ENCODE measurements around the gene KMT5B. TPM values are rescaled to one million over a fixed set of nuclear protein-coding genes. Genes with fewer than 3 reads are reported as not detected.

The KMT5B gene
- total and polyA plus RNA-seq, 2 donors (not counting 1 experiment from before 2014, with no cell fraction given), result 13.0 to 24.3 TPM

DNA sequence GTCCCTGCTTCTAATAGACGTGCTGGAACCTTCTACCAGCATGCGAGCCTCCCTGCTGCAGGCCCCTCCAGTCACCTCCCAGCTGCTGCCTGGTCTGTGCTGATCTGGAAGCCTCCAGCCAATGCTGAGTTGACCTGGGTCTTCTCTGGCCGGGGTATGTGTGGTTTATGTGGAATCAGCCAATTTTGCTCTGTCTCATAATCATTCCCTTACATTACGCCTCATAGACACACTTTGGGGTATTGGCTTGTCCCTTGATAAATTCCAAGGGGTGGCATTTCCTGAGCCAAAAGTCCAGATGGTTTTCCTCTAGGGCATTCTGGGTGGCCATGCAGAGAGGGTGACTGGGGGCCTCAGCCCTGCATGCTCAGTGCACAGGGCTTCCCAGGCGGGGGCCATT, 8.3 kb upstream of the KMT5B start:
- TF ChIP-seq, protein P1, sequence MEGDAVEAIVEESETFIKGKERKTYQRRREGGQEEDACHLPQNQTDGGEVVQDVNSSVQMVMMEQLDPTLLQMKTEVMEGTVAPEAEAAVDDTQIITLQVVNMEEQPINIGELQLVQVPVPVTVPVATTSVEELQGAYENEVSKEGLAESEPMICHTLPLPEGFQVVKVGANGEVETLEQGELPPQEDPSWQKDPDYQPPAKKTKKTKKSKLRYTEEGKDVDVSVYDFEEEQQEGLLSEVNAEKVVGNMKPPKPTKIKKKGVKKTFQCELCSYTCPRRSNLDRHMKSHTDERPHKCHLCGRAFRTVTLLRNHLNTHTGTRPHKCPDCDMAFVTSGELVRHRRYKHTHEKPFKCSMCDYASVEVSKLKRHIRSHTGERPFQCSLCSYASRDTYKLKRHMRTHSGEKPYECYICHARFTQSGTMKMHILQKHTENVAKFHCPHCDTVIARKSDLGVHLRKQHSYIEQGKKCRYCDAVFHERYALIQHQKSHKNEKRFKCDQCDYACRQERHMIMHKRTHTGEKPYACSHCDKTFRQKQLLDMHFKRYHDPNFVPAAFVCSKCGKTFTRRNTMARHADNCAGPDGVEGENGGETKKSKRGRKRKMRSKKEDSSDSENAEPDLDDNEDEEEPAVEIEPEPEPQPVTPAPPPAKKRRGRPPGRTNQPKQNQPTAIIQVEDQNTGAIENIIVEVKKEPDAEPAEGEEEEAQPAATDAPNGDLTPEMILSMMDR (conservative IDR thresholded peaks at IDR 0.05 in 1 of 2, IDR thresholded peaks at IDR 0.05 in 1 of 2; ENCODE audit: low read depth in 1 of 2, low read length in 2 of 2), result no peak
- no peak for TF ChIP-seq EZH2 (IDR thresholded peaks at IDR 0.05; ENCODE audit: low read length, missing control alignments)
- Histone ChIP-seq H3K9me3 (ENCODE audit: control insufficient read depth, insufficient read depth, low read depth, low read length) (no peaks in the 10 kb centered on the region), H3K27me3 (ENCODE audit: control insufficient read depth, insufficient read depth, low read length) (no peaks in the 10 kb centered on the region), H3K27ac (ENCODE audit: insufficient read depth, low read length) (no peak overlapping the region), H3K4me3 (replicated peaks in 1 of 4; ENCODE audit: control extremely low read depth in 1 of 4, insufficient read depth in 1 of 4, low read depth in 3 of 4, low read length in 4 of 4) (no peak overlapping the region), H4K20me1 (ENCODE audit: control insufficient read depth, extremely low read depth, insufficient read depth, low read length) (no peaks in the 10 kb centered on the region), H3K36me3 (ENCODE audit: control insufficient read depth, insufficient read depth, low read length) (no peaks in the 10 kb centered on the region), H3K79me2 (ENCODE audit: control insufficient read depth, insufficient read depth, low read length) (no peaks in the 10 kb centered on the region), H3K4me2 (ENCODE audit: extremely low read depth, insufficient read depth, low read length) (no peak overlapping the region), H2AFZ (ENCODE audit: low read length) (no peak overlapping the region), H3K9ac (ENCODE audit: insufficient read depth, low read length) (no peak overlapping the region), H3K4me1 (ENCODE audit: control insufficient read depth, extremely low read depth, insufficient read depth, low read length) (no peaks in the 10 kb centered on the region)
- no peak for DNase-seq (ENCODE audit: low read depth in 2 of 2)

DNA sequence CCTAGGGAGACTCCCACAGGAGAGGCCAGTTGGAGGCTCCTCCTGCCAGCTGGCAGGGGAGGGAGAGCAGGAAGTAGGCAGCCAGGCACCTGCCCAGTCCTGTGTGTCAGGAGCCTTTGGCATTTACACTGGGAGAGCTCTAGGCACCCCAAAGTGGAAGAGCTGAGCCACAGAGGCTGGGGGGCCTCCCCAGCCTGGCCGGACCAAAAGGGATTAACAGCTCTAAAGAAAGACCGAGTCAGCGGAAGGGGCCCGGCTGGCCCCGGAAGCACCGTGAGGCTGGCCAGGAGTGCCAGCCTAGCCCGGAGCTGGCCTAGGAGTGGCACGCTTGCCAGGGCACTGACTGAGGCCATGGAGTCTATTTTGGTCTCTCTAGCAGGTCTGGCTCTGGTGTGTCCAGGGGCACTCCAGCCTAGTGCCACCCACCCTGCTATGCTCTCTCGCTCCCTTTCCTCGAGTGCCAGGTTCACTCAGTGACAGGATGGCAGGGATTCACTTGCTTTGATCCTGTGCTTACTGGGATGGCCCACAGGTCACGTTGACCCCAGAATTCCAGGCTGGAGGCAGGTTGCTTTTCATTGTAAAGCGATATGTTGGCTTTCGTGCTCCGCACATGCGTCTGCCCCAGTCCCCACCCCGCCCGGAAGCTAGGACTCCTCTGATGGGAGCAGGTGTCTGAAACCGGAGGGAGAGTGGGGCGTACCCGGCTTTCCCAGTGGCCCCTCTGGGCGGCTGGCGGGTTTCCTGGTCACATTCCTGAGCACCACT, 3.3 kb upstream of the KMT5B start:
- Histone ChIP-seq H3K4me3 (replicated peaks in 1 of 4; ENCODE audit: control extremely low read depth in 1 of 4, insufficient read depth in 1 of 4, low read depth in 3 of 4, low read length in 4 of 4) (no peak overlapping the region), H4K20me1 (ENCODE audit: control insufficient read depth, extremely low read depth, insufficient read depth, low read length) (peaks cover 3% of the 10 kb centered on the region), H3K4me1 (ENCODE audit: control insufficient read depth, extremely low read depth, insufficient read depth, low read length) (no peaks in the 10 kb centered on the region), H3K79me2 (ENCODE audit: control insufficient read depth, insufficient read depth, low read length) (peaks cover 12% of the 10 kb centered on the region), H3K27ac (ENCODE audit: insufficient read depth, low read length) (no peak overlapping the region), H3K36me3 (ENCODE audit: control insufficient read depth, insufficient read depth, low read length) (no peaks in the 10 kb centered on the region), H2AFZ (ENCODE audit: low read length) (no peak overlapping the region), H3K27me3 (ENCODE audit: control insufficient read depth, insufficient read depth, low read length) (peaks cover 11% of the 10 kb centered on the region), H3K4me2 (ENCODE audit: extremely low read depth, insufficient read depth, low read length) (no peak overlapping the region), H3K9me3 (ENCODE audit: control insufficient read depth, insufficient read depth, low read depth, low read length) (no peaks in the 10 kb centered on the region), H3K9ac (ENCODE audit: insufficient read depth, low read length) (no peak overlapping the region)
- no peak for DNase-seq (ENCODE audit: low read depth in 2 of 2)
- TF ChIP-seq, protein P1 (conservative IDR thresholded peaks at IDR 0.05 in 1 of 2, IDR thresholded peaks at IDR 0.05 in 1 of 2; ENCODE audit: low read depth in 1 of 2, low read length in 2 of 2), result no peak
- no peak for TF ChIP-seq EZH2 (IDR thresholded peaks at IDR 0.05; ENCODE audit: low read length, missing control alignments)

DNA sequence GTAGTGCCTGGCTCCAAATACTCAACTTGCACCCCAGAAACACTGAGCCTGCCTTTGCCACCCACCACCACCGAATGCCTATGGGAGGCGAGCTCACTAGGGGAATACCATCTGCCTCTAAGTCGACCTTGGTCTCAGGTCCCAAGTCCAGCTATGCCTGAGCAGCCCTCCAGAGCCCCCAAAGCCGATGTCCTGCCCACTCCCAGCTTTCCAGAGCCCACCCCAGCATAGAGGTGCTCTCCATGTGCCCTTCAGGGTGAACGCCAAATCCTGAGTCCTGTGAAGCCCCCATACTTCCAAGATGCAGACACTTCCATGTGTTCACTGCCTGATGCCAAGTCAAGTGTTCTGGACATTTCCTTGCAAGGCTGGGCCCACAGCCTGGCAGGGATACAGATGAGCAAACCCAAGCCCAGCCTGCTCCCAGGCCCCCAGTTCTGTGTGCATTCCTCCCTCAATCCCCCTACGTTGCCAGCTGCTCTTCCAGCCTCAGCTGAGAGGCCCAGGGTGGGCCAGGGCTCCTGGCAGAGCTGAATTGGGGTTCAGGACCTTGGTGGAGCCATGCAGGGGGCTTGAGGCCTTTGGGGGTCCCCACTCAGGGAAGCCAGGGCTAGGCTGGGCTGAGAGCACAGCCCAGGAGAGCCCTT, 2.6 kb upstream of the KMT5B start:
- Histone ChIP-seq H3K9ac (ENCODE audit: insufficient read depth, low read length) (no peak overlapping the region), H3K79me2 (ENCODE audit: control insufficient read depth, insufficient read depth, low read length) (peaks cover 19% of the 10 kb centered on the region), H2AFZ (ENCODE audit: low read length) (no peak overlapping the region), H4K20me1 (ENCODE audit: control insufficient read depth, extremely low read depth, insufficient read depth, low read length) (peaks cover 3% of the 10 kb centered on the region), H3K36me3 (ENCODE audit: control insufficient read depth, insufficient read depth, low read length) (no peaks in the 10 kb centered on the region), H3K4me2 (ENCODE audit: extremely low read depth, insufficient read depth, low read length) (no peak overlapping the region), H3K9me3 (ENCODE audit: control insufficient read depth, insufficient read depth, low read depth, low read length) (no peaks in the 10 kb centered on the region), H3K4me3 (replicated peaks in 1 of 4; ENCODE audit: control extremely low read depth in 1 of 4, insufficient read depth in 1 of 4, low read depth in 3 of 4, low read length in 4 of 4) (no peak overlapping the region), H3K27me3 (ENCODE audit: control insufficient read depth, insufficient read depth, low read length) (peaks cover 11% of the 10 kb centered on the region), H3K27ac (ENCODE audit: insufficient read depth, low read length) (no peak overlapping the region), H3K4me1 (ENCODE audit: control insufficient read depth, extremely low read depth, insufficient read depth, low read length) (no peaks in the 10 kb centered on the region)
- no peak for DNase-seq (ENCODE audit: low read depth in 2 of 2)
- TF ChIP-seq, protein P1 (conservative IDR thresholded peaks at IDR 0.05 in 1 of 2, IDR thresholded peaks at IDR 0.05 in 1 of 2; ENCODE audit: low read depth in 1 of 2, low read length in 2 of 2), result no peak
- no peak for TF ChIP-seq EZH2 (IDR thresholded peaks at IDR 0.05; ENCODE audit: low read length, missing control alignments)

Data from fibroblast of lung (primary cell).